Adrenal gland (tissue), 12 donors: Measurements from ENCODE around the gene SHH. TPM values are rescaled to one million over a fixed set of nuclear protein-coding genes. Genes with fewer than 3 reads are reported as not detected.
A peak's percentile ranks its signal among the peaks of the same experiment; 100 is the strongest.

ENCODE experiments used
- DNase-seq, 7 donors: peaks; one replicate each; pipeline ENCODE4 v3.0.0-alpha.2; 2019 to 2020
- H3K27ac ChIP-seq, 5 donors: fragments of 200-600 bp; sonication (generic) in 4 of 5; 1 replicate in 3 of 5; 2 replicates in 2 of 5; pipeline versions ENCODE4 v1.5.1 to v1.8.0; 2016 to 2020; ENCODE audit warnings: mild to moderate bottlenecking in 1 of 5
- H3K27me3 ChIP-seq: fragments of 200-600 bp; 2 replicates; pipeline ENCODE4 v1.8.0; 2021
- H3K36me3 ChIP-seq, 2 donors: fragments of 200-600 bp; replicated peaks in 1 of 2; 1 replicate in 1 of 2; 2 replicates in 1 of 2; pipeline versions ENCODE4 v1.5.1 to v1.8.0; 2018 to 2022
- H3K4me1 ChIP-seq, 2 donors: fragments of 200-600 bp; replicated peaks in 1 of 2; 1 replicate in 1 of 2; 2 replicates in 1 of 2; pipeline versions ENCODE4 v1.5.1 to v1.8.0; 2018 to 2021
- H3K4me3 ChIP-seq, 4 donors: fragments of 200-600 bp; sonication (generic) in 3 of 4; one replicate each; pipeline ENCODE4 v1.5.1; 2016 to 2018
- H3K9me3 ChIP-seq, 3 donors: fragments of 200-600 bp; sonication (generic) in 1 of 3; replicated peaks in 1 of 3; 1 replicate in 2 of 3; 2 replicates in 1 of 3; pipeline versions ENCODE4 v1.5.1 to v1.8.0; 2016 to 2021
- POLR2A ChIP-seq, 2 donors: fragments of 450-650 bp; IDR thresholded peaks; one replicate each; pipeline ENCODE4 v1.6.1; 2017; ENCODE audit warnings: antibody characterized with exemption in 2 of 2, mild to moderate bottlenecking in 2 of 2, moderate library complexity in 1 of 2
- WGBS, 4 donors: extraction: QIAGEN DNeasy Blood & Tissue Kit in 2 of 4; methylation state at CpG; one replicate each; pipeline versions ENCODE4 v1.1.5 to v1.1.7; 2013 to 2017; 5-methylcytosine and 5-hydroxymethylcytosine counted together
- intact Hi-C, 2 donors: fragments of 100-400 bp; cut with DNase I; formaldehyde crosslinking; loops; one replicate each; pipeline versions ENCODE4 v1.14.1 to v1.15.0; 2022 to 2023
- polyA plus RNA-seq, 3 donors: library from polyadenylated mRNA; stranded (reverse); fragments of 200-250 nt in 2 of 3; fragments of 350-450 nt in 1 of 3; fragmentation: Illumina TruSeq in 1 of 3; extraction: RNeasy Lipid Tissue Mini Kit (QIAGEN cat#74804) in 1 of 3; gene quantifications; one replicate each; pipeline ENCODE4 v1.2.3, GENCODE V29; 2013 to 2014
- total RNA-seq, 9 donors: library from RNA; depleted of rRNA in 4 of 9; stranded (reverse); fragments of >200 nt in 4 of 9; fragments of 120-200 nt in 1 of 9; fragmentation: NEBNext Ultra II Directional in 1 of 9; extraction: Animal tissue kit (Norgen Biotek cat#: 25700) in 1 of 9; gene quantifications; one replicate each; pipeline versions ENCODE4 v1.1.0 to v1.2.4, GENCODE V29; 2013 to 2023
- TF ChIP-seq, protein P1 (sequence below), 6 experiments: fragments of 450-650 bp in 4 of 6; fragments of 200-600 bp in 2 of 6; sonication (generic) in 1 of 6; IDR thresholded peaks; 1 replicate in 5 of 6; 2 replicates in 1 of 6; pipeline versions ENCODE4 v1.5.1 to v1.8.0; 2016 to 2021; ENCODE audit warnings: antibody characterized with exemption in 6 of 6, mild to moderate bottlenecking in 2 of 6, moderate library complexity in 1 of 6
- donor health status: healthy with polysubstance abuse.
- donor health status: Bipolar disorder and iron deficiency.
- donor health status: DM: yes; HTN: yes; CAD: no.
- donor health status: DM: no; HTN: no; CAD: no.
- donor health status: DM: no; HTN: no; CAD: no.
- donor health status: DM: yes; HTN: yes; CAD: no.

SHH gene
- total and polyA plus RNA-seq, 12 donors, result 2.1 to 38.0 (median 11.0) TPM

DNA sequence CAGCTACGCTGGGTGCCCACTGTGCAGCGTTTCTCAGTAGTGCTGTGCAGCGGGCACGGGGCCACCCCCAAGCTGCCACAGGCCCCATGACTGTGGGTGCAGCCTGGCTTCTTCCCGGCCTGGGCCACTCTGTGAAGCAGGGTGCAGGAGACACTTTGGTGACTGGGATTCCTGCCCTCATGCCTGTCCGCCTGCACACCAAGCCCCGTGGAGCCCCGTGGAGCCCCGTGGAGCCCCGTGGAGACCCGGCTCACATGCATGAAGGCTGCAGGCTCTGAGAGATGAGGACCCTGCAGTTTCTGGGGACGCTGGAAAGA lies 3.9 kb upstream of the SHH start:
- TF ChIP-seq, protein P1, sequence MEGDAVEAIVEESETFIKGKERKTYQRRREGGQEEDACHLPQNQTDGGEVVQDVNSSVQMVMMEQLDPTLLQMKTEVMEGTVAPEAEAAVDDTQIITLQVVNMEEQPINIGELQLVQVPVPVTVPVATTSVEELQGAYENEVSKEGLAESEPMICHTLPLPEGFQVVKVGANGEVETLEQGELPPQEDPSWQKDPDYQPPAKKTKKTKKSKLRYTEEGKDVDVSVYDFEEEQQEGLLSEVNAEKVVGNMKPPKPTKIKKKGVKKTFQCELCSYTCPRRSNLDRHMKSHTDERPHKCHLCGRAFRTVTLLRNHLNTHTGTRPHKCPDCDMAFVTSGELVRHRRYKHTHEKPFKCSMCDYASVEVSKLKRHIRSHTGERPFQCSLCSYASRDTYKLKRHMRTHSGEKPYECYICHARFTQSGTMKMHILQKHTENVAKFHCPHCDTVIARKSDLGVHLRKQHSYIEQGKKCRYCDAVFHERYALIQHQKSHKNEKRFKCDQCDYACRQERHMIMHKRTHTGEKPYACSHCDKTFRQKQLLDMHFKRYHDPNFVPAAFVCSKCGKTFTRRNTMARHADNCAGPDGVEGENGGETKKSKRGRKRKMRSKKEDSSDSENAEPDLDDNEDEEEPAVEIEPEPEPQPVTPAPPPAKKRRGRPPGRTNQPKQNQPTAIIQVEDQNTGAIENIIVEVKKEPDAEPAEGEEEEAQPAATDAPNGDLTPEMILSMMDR (IDR thresholded peaks at IDR 0.05), result no peak
- no peak for TF ChIP-seq POLR2A (IDR thresholded peaks at IDR 0.05)
- H3K27ac ChIP-seq, result no peak overlapping the region
- peaks cover 5 to 7% of the 10 kb centered on the region in 2 donors for H3K4me1 ChIP-seq
- H3K36me3 ChIP-seq, result no peaks in the 10 kb centered on the region
- DNase-seq, result no peak
- WGBS, 4 donors, result 83 to 96% (median 92%) methylated on average over 3 to 12 of the region's 12 CpGs
- H3K4me3 ChIP-seq, result no peak overlapping the region
- H3K9me3 ChIP-seq, result no peaks in the 10 kb centered on the region
- H3K27me3 ChIP-seq, result peaks cover 15% of the 10 kb centered on the region
- intact Hi-C loops, result no loop called here

DNA sequence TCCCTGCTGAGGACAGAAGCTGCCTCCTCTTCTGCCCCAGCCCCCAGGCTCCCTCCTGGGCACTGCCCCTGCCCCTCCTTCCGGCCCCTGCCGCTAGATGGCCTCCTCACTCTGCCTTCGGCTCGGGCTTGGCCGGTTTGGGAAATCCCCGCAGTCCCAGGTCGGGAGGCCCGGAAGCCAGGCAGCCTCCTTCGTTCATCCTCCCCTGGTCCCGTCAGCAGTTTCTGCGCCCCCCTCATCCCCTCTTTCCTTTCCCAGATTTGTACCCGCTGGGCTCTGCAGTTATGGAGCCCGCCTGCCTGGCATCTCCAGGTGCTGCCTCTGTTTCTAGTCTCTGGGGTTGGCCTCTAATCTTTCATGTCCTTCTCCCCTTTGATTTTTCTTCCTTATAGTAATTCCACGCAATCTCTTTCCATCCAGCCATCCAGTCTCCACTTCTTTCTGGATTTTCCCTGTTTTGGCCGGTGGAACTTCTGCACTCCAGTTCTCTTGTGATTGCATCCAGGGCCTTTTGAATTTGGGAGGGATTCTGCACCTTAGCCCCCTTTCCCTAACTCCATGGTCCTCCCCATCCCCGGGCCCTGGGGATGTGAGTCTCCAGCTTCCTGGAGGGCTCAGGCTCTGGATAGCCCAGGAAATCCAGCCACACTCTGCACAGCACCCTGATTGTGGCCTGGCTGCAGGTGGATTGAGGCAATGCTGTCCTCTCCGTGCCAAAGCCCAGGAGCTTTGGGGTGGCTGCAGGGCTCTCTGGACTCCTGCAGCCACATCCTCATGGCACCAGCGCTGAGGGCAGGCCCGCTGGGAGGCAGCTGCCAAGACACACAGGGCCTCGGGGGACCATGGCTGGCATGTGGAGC lies 3.3 kb upstream of the SHH start:
- intact Hi-C loops, result no loop called here
- Histone ChIP-seq H3K9me3 (no peaks in the 10 kb centered on the region), H3K4me1 (peaks cover 5 to 7% of the 10 kb centered on the region in 2 donors), H3K27ac (no peak overlapping the region), H3K36me3 (no peaks in the 10 kb centered on the region), H3K27me3 (peaks cover 21% of the 10 kb centered on the region), H3K4me3 (no peak overlapping the region)
- peak; percentile 74 to 87 (median 83) for DNase-seq
- WGBS, 4 donors, result 33 to 39% (median 36%) methylated on average over 15 to 20 of the region's 20 CpGs
- TF ChIP-seq, protein P1 (IDR thresholded peaks at IDR 0.05), result peak; percentile 59 to 84 (median 65)
- TF ChIP-seq POLR2A (IDR thresholded peaks at IDR 0.05), result no peak

DNA sequence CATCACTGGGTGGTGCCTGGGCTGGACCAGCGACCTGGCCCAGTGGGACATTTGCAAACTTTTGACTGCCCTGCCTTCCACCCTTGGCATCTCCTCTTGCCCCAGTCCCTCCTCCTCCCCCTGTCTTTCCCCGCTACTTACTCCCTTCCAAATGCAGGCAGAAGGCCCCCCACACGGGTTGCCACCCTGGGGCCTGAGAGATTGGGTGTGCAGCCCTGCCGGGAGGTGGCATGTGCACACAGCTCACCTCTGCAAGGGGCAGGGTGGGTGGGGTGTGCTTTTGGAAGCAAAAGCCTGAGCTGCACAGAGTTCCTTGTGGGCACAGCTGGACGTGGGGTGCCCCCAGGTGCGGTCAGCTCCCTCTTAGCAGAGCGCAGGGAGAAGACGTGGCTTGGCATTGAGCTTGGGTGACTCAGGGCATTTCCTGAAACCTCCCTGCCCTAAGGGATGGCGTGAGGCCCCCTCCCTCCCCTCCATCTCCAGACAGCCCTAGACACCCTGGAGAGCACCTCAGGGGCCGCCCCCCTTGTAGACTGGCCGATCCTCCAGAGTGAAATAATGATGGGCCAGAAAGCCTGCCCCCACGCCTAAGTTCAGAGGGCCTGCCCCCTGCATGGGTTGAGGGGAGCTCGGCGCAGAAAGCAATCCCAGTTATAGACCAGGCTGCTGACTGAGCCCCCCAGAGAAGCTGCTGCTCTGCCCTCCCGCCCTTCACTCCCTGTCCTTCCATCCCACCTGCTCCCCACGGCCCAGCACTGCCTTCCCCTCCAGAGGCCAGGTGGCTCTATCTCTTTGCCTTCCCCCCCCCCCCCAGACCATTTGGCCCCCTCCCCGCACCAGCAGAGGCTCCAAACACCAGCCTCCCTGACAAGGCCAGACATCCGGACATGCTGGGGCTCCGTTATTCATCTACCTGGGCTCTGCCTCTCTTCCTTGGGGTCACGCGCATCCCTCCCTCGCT lies 2.3 kb upstream of the SHH start:
- H3K27me3 ChIP-seq, result peaks cover 30% of the 10 kb centered on the region
- H3K4me1 ChIP-seq, result peaks cover 7 to 11% of the 10 kb centered on the region in 2 donors
- no peaks in the 10 kb centered on the region for H3K9me3 ChIP-seq
- TF ChIP-seq POLR2A (IDR thresholded peaks at IDR 0.05), result no peak
- TF ChIP-seq, protein P1 (IDR thresholded peaks at IDR 0.05), result no peak
- intact Hi-C loops, result loop anchor here in 1 of 2 donors (5.0 kb wide), 2 partner anchors 653 to 733 kb away; no protein-coding TSS in a partner anchor
- 35 to 54% (median 45%) methylated on average over 13 to 22 of the region's 22 CpGs for WGBS, 4 donors
- no peak overlapping the region for H3K27ac ChIP-seq
- H3K4me3 ChIP-seq, result no peak overlapping the region
- DNase-seq, result no peak
- no peaks in the 10 kb centered on the region for H3K36me3 ChIP-seq
